Epidermal melanocyte (primary cell): ENCODE data around the gene PEAK3.

Source experiments
- DNase-seq: peaks from one replicate; pipeline ENCODE4 v3.0.0; 2011; ENCODE audit warnings: low spot score; ENCODE audit not compliant: insufficient read length

Gene PEAK3, protein sequence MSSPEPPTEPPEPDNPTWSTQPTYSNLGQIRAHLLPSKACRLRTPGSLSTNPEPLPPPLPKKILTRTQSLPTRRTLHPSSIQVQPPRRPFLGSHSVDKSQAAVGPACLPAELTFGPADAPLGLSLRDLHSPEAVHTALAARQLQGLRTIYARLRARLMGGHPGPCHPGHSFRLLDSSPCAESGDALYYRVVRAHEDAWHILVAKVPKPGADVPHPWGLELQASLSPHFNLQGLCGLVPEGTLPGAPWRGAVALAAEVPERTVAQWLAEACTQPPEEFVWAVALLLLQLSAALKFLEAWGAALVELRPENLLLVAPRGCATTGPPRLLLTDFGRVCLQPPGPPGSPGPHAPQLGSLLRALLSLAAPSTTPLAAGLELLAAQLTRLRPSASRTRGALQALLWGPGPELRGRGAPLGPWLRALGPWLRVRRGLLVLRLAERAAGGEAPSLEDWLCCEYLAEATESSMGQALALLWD

DNA sequence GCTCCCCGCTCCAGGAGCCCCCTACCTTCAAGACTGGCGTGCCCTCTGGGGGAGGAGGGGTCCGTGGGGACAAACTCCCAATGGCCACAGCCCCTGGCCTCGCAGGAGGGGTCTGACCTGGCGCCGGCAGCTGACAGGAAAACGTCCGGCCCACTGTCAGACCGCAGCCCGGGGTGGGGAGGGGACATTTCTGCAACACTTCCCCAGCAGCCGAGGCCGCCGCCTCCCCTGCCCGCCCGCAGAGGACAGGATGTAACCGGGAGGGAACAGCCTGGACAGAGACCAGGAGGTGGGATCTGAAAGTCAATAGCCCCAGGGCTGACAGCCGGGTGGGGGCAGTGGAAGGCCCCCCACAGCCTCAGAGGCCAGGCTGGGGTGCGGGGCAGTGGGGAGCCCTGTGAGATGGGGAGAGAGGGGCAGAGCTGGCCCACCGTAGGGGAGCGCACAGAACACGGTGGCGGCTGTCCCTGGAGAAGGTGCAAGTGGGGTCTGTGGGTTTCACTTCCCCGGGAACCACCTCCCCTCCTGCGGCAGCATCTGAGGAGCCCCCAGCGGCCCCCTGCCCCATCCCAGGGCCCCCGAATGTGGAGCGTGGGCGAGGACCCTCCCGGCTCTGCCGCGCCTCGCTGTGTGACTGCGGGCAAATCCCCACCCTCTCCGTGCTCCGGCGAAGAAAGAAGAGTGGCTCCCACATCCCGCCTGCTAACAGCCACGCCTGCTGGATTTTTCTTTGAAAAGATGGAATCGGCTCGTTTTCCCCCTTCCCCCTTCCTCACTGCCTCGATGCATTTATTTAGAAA, at the start of gene PEAK3:
Gene PEAK3, minus strand, starts transcription at position 114 of the 800 bp plus-strand sequence. CDS start 1,244 bp downstream, outside the sequence.
- no peak for DNase-seq

DNA sequence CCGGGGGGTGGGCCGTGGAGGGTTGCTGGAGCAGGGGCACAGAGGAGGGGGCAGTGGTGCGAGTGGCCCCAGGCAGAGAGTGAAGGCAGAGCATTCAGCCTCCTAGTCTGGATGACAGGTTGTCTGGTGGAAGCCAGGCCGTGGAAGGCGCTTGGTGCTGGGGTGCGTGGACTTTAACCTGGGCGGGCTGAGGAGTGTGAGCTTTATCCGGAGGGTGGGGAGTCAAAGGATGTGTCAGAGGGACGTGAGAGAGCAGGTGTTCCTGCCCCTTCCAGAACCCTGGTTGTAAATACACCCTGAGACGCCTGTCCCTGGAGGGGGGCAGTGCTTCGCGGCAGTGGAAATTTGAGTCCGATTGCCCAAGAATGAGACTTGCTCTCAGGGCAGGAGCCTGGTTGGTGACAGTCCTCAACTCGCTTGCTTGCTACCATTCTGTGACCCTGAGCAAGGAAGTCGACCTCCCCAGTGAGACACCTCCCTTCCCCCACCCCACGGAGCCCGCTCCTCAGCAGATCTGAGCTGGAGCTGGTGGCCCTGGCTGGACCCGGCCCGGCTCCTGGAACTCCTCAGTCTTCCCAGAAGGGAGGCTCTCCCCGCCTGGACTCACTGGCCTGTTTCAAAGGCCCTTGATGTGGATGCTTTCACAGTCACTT, 48.8 kb upstream of the PEAK3 start:
- no peak for DNase-seq

DNA sequence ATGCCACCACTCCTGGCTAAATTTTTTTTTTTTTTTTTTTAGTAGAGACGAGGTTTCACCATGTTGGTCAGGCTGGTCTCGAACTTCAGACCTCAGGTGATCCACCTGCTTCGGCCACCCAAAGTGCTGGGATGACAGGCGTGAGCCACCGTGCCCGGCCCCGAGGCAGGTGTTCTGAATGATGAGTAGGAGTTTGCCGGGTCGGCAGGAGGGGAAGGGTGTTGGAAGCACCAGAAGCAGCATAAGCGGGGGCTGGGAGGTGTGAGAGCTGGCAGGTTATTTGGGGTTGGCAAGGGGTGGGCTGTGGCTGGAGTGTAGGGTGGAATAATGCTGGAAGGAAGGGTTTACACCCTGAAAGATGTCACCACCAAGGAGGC, 48.3 kb upstream of the PEAK3 start:
- DNase-seq = no peak

DNA sequence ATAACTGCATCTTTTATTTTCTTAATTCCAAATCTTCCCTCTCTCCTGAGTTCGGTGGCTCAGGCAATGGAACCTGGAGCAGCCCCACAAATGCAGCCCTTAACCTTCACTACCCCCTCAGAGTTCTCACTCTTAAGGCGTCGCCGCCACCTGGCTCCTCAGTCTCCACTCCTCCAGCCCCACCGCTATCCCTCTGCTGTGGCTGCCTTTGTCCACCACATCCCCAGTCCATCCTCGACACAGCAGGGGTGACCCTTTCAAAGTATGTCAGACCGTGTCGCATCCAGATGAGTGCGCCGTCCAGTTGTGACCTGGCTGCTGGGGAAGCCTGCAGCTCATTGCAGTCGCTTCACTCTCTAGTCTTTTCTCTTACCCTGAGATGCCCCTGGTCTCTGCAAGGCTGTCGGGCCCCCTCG, 47.5 kb upstream of the PEAK3 start:
- DNase-seq = no peak

DNA sequence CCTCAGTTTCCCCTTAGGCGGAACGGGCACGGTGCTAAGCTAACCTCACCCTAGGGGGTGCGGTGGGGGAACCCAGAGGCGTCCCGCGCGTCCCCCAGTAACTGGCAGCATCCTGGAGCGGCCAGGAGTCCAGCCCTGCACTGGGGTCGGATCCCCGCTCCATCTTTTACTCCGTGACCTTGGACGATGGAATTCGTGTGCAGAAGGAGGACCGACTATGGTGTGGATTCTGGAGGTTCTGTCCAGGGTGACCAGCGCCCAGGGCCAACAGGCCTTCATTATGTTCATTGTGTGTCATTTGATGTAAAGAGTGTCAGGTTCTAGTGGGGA, 47.1 kb upstream of the PEAK3 start:
- no peak for DNase-seq

DNA sequence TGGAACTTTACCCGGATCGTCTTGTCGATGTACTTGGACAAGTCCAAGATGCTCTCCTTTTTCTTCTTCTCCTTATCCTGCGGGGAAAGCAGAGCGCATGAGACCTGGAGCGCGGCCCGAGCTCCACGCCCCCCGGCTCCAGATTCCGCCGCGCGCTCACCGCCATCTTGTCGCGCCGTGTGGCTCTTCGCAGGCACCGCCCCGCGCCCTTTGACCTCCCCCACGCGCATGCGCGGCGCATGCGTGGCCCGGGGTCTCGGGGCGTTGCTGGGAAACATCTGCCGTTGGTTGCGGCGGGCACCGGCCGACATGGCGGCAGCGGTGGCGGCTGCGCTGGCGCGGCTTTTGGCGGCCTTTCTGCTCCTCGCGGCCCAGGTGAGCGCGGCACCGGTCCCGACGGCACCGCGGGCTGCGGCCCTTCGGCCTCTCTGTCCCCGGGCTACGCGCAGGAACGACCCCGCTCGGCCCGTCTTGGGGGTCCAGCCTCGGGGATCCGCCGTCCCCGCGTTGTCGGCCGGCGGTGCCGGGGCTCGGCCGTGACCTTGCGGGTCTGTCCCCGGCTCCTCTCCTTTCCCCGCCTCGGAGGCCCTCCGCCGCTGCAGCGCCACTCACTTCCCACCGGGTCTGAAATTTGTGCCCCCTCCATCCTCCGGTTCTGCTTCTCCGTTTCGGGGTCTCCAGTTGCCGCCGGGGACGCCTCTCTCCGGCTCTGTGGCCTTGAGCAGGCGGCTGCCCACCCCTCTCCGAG, 46.6 kb upstream of the PEAK3 start, which contains the start of the genes LSM7 and SPPL2B:
Gene LSM7, minus strand, starts transcription at position 186 of the 748 bp plus-strand sequence. Its CDS starts 20 bp downstream, at position 166.
Gene SPPL2B, plus strand, starts transcription at position 284 of the 748 bp plus-strand sequence. Its CDS starts 26 bp downstream, at position 310.
- DNase-seq = peak; percentile 100

DNA sequence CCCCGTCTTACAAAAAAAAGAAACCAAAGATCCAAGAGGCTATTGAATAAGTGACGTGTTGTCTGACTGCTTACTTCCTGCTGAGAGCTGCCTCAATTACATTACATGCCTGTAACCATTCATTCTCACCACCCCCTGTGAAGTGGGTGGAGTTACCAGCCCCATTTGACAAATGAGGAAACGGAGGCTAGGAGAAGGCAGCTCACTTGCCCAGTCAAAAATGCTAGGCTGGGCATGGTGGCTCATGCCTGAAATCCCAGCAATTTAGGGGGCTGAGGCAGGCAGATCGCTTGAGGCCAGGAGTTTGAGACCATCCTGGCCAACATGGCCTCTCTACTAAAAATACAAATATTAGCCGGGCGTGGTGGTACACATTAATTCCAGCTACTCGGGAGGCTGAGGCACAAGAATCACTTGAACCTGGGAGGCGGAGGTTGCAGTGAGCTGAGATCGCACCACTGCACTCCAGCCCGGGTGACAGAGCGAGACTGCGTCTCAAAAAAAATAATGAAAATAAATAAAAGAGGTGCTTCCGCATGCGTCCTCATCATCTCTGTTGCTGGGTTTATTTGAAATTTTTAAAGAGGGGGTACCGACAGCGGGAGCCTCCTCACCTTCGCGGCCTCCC, 45.9 kb upstream of the PEAK3 start:
- peak; percentile 70 for DNase-seq

DNA sequence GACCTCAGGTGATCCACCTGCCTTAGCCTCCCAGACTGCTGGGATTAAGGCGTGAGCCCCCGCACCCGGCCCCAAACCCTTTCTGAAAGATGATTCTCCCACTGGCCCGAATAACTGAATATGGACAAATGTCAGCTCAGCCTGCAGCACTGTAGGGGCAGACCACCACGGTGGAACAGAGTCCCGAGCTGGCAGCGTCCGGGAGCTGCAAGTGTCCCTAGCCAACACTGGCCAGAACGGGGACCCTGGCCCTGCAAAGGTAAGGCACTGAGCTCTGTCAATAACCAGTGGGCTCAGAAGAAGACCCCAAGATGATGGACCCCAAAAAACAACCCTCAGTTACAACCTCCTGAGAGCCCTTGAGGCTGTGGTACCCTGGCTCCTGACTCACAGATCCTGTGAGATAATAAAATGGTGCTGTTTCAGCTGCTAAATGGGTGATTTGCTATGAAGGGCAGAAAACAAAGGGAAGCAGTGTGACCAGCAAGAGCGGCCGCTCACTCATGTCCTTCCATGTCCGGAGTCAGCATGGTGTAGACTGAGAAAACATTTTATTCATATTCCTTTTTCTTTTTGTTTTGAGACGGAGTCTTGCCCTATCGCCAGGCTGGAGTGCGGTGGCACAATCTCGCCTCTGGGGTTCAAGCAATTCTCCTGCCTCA, 44.9 kb upstream of the PEAK3 start:
- DNase-seq = no peak

DNA sequence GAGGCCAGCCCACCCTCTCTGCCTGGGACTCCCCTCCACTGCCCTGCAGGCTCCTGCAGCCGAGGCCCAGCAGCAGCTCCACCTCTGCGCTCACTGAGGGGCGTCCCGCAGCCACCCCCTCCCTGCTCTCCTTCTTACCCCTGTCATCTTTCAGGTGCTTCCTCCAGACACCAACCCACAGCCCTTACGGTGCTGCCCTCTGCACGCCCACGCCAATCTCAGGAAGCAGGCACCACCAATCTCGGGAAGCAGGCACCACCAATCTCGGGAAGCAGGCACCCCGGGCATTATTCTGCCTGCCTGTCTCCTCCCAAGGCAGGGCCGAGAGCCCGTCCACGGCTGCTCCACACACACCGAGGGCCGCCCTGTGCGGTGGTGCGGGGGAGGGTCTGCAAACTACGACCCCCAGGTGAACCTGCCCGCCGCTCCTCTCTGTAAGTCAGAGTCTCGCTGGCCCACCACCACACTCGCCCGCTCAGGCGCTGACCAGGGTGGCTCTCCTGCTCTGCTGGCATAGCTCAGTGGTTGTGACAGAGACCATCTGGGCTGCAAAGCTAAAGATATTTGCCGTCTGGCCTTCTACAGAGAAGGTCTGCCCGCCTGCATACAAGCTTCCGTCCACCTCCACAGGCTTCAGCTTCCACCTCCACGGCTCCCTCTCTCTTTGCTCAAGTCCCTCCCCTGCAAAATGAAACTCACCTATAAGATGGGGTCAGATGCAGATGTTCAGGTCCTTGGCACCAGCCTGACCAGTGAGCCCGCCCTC, 43.5 kb upstream of the PEAK3 start:
- no peak for DNase-seq

DNA sequence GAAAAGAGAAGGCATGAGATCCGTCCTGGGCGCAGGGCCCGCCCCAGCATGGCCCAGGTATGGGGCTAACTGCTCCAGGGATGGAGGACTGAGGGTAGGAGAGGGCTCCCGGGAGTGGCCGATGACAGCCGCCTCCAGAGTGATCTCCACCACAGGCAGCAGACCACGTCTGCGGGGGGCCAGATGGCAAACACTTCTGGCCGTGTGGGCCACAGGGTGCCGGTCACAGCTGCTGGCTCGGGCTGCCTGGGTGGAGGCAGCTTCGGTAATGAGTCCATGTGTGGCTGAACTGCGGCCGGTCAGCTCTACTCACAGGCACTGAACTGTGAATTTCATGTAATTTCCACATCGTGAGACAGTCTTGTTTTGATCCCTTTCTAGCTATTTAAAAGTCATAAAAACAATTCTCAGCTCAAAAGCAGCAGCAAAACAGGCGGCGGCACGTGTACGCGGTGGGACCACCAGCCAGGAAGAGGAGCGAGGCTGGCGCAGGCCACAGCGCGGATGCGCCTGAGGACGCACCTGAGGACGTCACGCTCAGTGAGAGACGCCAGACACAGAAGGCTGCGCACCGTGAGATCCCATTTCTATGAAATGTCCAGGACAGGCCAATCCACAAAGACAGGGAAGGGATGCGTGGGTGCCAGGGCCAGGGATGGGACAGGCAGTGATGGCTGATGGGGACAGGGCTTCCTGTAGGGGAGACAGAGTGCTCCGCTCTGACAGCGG, 42.4 kb upstream of the PEAK3 start:
- no peak for DNase-seq

DNA sequence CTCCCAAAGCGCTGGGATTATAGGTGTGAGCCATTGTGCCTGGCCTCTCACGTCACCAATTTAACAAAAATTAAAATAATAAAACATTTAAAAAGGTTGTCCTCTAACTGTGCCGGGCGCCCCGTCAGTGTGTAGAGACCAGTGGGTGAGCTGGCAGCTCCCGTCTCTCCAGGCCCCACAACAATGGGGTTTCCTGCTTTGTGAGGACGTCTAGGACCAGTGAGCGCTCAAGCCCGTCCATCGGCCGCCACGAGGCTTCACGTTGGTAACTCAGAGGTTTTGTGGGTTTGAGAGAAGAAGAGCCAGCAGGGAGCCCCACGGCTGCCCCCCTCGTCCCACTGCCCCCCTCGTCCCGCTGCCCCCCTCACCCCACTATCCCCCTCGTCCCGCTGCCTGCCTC, 41.7 kb upstream of the PEAK3 start:
- no peak for DNase-seq

DNA sequence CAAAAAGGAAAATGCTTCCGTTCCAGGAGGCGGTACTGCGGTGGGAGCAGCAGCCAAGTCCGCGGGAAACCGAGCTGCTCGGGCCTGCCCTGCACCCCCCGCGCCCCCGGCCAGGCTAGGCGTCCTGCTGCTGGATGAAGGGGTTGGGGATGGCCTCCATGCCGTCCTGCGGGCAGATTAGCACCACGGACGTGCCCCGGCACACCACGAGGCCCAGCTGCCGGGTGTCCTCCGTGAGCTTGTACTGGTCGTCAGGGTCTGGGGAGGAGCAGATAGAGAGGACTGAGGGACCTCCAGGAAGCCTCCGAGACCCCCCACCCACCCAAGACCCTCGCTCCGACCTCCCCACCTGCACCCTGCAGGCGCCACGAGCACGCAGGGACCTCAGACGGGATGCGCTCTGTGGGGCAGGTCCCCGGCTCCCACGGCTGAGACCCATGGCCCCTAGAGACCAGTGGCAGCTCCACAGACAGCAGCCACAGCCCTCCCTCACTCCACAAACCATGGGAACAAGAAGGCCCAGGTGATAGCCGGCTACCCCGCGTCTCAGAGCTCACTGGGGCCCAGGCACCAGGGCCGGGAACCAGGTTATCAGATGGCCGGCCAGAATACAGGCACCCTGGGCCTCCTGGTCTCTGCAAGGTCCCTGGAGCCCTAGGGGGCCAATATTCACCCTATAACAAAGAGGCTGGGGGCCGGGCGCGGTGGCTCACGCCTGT, 39.7 kb upstream of the PEAK3 start:
- no peak for DNase-seq

DNA sequence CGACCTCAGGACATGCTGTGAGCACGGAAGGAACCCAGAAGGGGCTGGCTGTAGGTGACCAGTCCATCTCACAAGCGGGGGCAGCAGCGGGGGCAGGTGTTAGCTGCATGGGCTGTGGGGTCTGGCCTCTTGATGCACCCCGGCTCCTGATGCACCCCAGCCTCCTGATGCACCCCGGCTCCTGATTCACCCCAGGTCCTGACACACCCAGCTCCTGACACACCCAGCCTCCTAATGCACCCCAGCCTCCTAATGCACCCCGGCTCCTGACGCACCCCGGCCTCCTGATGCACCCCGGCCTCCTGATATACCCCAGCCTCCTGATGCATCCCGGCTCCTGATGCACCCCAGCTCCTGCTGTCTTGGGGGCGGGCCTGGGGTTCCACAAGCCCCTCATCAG, 39.0 kb upstream of the PEAK3 start:
- no peak for DNase-seq

DNA sequence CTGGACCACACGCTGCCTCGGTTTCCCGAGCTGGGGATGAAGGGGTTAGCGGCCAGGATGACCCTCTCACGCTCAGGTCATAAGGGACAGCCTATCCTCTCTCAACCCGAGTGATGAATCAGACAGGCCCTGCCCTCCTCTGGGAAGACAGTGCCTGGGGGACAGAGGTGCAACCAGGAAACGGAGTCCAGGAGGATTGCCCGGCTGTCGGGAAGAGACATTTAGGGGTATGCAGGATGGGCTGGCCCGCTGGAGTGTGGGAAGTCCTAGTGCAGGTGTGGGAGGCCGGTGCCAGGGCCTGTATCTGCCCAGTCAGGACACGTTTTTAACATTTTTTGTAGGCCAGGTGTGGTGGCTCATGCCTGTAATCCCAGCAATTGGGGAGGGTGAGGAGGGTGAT, 38.1 kb upstream of the PEAK3 start:
- DNase-seq = no peak

DNA sequence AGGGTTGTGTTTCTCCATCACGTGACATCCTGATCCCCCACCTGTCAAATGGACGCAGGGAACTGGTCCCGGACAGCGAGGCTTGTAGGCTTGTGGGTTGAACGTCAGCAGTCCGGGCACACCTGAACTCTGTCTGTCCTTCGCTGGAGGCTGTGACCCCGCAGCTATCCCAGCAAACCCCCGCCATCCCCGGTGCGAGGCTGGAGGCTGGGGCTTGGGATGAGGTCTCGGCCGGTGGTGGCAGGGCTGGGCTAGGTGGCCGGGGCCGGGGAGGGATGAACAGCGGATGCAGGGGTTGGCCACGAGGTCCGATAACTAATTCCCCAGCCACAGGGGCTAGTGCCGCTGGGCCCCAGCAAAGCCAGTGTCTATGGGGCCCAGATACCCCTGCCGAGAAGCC, 37.6 kb upstream of the PEAK3 start:
- no peak for DNase-seq

DNA sequence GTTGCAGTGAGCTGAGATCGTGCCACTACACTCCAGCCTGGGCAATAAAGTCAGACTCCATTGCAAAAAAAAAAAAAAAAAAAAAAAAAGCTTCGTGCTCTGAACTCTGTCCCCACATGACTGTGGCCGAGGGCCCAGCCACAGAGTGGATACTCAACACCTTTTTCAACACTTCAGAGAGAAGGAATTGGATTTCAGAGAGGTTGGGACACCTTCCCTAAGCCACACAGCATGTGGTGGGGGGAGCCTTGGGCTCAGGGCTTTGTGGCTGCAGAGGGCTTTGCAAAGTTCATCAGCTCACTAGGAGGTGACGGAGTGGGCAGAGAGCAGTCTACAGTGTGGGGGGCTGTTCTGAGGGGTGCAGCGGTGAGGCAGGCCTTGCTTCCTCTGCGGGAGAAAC, 36.9 kb upstream of the PEAK3 start:
- no peak for DNase-seq

DNA sequence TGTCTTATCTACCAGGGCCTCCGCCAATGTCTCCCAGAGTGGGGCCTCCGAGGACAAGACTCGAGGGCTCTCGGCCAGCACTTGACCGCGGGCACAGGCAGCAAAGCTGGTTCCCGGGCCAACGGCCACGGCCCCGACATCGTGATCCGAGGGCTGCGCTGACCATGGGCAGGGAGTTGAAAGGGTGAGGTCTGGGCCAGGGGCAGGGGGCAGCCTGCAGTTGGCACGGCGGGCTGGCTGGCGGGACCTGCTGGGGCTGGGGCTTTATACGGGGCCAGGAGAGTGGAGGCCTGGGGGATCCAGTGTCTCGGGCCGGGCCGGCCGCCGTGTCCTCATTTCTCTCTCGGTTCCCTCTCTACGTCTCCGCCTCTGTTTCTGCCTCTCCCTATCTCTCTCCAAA, 35.8 kb upstream of the PEAK3 start:
- no peak for DNase-seq

DNA sequence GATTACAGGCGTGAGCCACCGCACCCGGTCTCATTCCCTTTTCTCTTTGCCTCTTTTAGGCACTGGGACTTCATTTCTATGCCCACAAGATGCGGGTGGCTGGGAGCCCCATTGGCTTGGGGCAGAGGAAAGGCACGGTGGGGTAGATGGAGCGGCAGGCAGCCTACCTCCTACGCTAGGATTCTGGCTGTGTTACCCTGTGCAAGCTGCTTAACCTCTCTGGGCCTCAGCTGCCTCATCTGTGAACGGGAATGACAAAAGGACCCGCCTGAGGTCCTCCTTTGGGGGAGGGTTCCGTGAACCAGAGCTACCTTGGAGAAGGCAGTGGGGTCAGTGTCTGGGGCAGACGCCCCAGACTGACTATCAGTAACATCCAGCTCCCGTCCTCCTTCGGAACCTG, 35.3 kb upstream of the PEAK3 start:
- no peak for DNase-seq
